Kidney (tissue), 14 donors: Measurements from ENCODE around the gene GRID1. TPM values are rescaled to one million over a fixed set of nuclear protein-coding genes. Genes with fewer than 3 reads are reported as not detected.

Source experiments
- DNase-seq, 5 donors: peaks; one replicate each; pipeline ENCODE4 v3.0.0-alpha.2; 2013 to 2020
- FAIRE-seq: peaks from 2 replicates; lab custom pipeline; 2012; peaks lifted over from hg19 to GRCh38; lab: Jason Lieb, UNC
- H3K27ac ChIP-seq, 2 donors: one replicate each; pipeline ENCODE4 v1.7.0; 2013; ENCODE audit warnings: low read depth in 2 of 2, low read length in 2 of 2, inconsistent platforms in 1 of 2
- H3K27me3 ChIP-seq: one replicate; pipeline ENCODE4 v1.7.1; 2013; ENCODE audit warnings: low read length, inconsistent platforms; ENCODE audit not compliant: control insufficient read depth, insufficient read depth
- H3K36me3 ChIP-seq, 3 donors: one replicate each; pipeline versions ENCODE4 v1.7.0 to v1.7.1; 2013; ENCODE audit warnings: low read length in 3 of 3, control low read depth in 1 of 3, inconsistent platforms in 1 of 3; ENCODE audit not compliant: insufficient read depth in 3 of 3, control insufficient read depth in 2 of 3
- H3K4me1 ChIP-seq, 3 donors: one replicate each; pipeline versions ENCODE4 v1.7.0 to v1.7.1; 2013; ENCODE audit warnings: low read length in 3 of 3, inconsistent platforms in 1 of 3, low read depth in 1 of 3; ENCODE audit not compliant: control insufficient read depth in 2 of 3, insufficient read depth in 2 of 3
- H3K4me3 ChIP-seq, 3 donors: one replicate each; pipeline versions ENCODE4 v1.7.0 to v1.8.1; 2013; ENCODE audit warnings: low read length in 3 of 3, control low read depth in 1 of 3, inconsistent platforms in 1 of 3
- H3K9ac ChIP-seq, 3 donors: one replicate each; pipeline versions ENCODE4 v1.7.0 to v1.7.1; 2013; ENCODE audit warnings: low read length in 3 of 3, control low read depth in 1 of 3, inconsistent platforms in 1 of 3
- H3K9me3 ChIP-seq, 3 donors: one replicate each; pipeline versions ENCODE4 v1.7.0 to v1.7.1; 2013; ENCODE audit warnings: low read length in 3 of 3, control low read depth in 1 of 3, inconsistent platforms in 1 of 3; ENCODE audit not compliant: control insufficient read depth in 2 of 3, insufficient read depth in 1 of 3
- intact Hi-C: fragments of 100-400 bp; cut with DNase I; formaldehyde crosslinking; loops from one replicate; pipeline ENCODE4 v1.11.1; 2022
- polyA plus RNA-seq: library from polyadenylated mRNA; stranded (reverse); fragments of 350-450 nt; fragmentation: Illumina TruSeq; extraction: RNeasy Lipid Tissue Mini Kit (QIAGEN cat#74804); gene quantifications from one replicate; pipeline ENCODE4 v1.2.3, GENCODE V29; 2014; ENCODE audit warnings: low read depth, low replicate concordance; ENCODE audit not compliant: insufficient read depth
- total RNA-seq: library from RNA; stranded (reverse); fragmentation: NEBNext Ultra II Directional; extraction: Animal tissue kit (Norgen Biotek cat#: 25700); gene quantifications from one replicate; pipeline ENCODE4 v1.2.1, GENCODE V29; 2021
- TF ChIP-seq, protein P1 (sequence below): IDR thresholded peaks from 3 replicates; pipeline ENCODE4 v1.5.1; 2012; ENCODE audit warnings: mild to moderate bottlenecking, moderate library complexity, borderline replicate concordance; ENCODE audit not compliant: insufficient read depth; ENCODE audit errors: extremely low read depth
- donor health status: control.
- donor health status: control.
- donor health status: control.
- donor health status: control.
- donor health status: control.
- donor health status: DM: yes; HTN: yes; CAD: no.
- donor health status: Normal renal cell carcinoma (clear cell type).

GRID1 gene
- total and polyA plus RNA-seq, 2 donors from 2014 or later: 0.37 to 1.4 TPM

GRCh38 chr10:86047588-86047987 is 319.0 kb downstream of the GRID1 start:
- Histone ChIP-seq H3K27ac (no peak overlapping the region), H3K4me3 (no peak overlapping the region), H3K9me3 (peaks cover 0 to 4% (median 0%) of the 10 kb centered on the region in 3 donors), H3K4me1 (no peaks in the 10 kb centered on the region), H3K9ac (no peak overlapping the region), H3K27me3 (no peaks in the 10 kb centered on the region), H3K36me3 (no peaks in the 10 kb centered on the region)
- intact Hi-C loops: no loop called here
- TF ChIP-seq, protein P1, sequence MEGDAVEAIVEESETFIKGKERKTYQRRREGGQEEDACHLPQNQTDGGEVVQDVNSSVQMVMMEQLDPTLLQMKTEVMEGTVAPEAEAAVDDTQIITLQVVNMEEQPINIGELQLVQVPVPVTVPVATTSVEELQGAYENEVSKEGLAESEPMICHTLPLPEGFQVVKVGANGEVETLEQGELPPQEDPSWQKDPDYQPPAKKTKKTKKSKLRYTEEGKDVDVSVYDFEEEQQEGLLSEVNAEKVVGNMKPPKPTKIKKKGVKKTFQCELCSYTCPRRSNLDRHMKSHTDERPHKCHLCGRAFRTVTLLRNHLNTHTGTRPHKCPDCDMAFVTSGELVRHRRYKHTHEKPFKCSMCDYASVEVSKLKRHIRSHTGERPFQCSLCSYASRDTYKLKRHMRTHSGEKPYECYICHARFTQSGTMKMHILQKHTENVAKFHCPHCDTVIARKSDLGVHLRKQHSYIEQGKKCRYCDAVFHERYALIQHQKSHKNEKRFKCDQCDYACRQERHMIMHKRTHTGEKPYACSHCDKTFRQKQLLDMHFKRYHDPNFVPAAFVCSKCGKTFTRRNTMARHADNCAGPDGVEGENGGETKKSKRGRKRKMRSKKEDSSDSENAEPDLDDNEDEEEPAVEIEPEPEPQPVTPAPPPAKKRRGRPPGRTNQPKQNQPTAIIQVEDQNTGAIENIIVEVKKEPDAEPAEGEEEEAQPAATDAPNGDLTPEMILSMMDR: no peak
- FAIRE-seq: no peak
- DNase-seq: no peak

DNA sequence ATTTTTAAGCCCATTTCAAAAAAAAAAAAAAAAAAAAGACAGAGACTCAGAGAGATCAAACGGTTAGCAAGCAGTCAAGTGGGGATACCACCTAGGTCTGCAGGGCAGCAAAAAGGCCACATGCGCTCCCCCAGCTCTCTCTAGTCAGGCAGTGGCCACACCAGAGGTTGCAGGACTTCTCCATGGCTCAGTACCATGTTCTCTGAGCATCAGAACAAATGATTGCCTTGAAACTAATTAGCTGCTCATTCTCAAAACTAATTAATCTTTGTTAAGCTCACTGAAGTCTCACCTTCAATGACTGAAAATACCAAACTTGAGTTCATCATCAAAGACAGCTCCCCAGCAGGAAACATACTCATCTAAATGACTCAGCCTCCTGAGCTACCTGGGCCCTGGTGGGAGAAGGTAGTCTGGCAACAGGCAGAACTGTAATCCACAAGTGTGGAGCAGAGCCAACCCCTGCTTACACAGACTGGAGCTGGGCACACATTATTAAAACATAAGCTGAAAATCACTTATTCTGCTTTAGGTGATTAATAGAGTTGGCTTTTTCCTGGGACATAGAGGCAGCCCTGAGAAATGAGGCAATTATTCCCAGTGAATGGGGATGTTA is 319.6 kb downstream of the GRID1 start:
- no peaks in the 10 kb centered on the region for H3K4me1 ChIP-seq
- no peak for FAIRE-seq
- intact Hi-C loops: no loop called here
- no peak for DNase-seq
- TF ChIP-seq, protein P1: no peak
- H3K9ac ChIP-seq: no peak overlapping the region
- no peak overlapping the region for H3K27ac ChIP-seq
- no peak overlapping the region for H3K4me3 ChIP-seq
- H3K36me3 ChIP-seq: no peaks in the 10 kb centered on the region
- H3K9me3 ChIP-seq: peaks cover 0 to 4% (median 0%) of the 10 kb centered on the region in 3 donors
- H3K27me3 ChIP-seq: no peaks in the 10 kb centered on the region

DNA sequence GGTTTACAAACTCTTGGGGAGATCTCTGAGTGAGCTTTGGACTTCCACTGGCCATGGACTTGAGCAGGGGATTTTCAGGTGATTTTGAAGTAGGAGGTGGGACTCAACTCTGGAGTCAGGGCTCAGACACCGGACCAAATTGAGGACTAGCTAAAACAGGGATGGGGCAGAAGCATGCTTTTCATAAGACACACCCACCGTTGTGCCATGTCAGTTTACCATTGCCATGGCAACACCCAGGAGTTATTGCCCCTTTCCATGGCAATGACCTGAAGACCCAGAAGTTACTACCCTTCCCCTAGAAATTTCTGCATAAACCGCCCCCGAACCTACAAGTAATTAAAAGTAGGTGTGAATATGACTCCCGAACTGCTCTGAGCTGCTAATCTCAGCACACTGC is 320.7 kb downstream of the GRID1 start:
- no peaks in the 10 kb centered on the region for H3K27me3 ChIP-seq
- peaks cover 0 to 4% (median 0%) of the 10 kb centered on the region in 3 donors for H3K9me3 ChIP-seq
- H3K4me1 ChIP-seq: no peaks in the 10 kb centered on the region
- H3K27ac ChIP-seq: no peak overlapping the region
- FAIRE-seq: no peak
- TF ChIP-seq, protein P1: no peak
- no peak overlapping the region for H3K9ac ChIP-seq
- H3K36me3 ChIP-seq: no peaks in the 10 kb centered on the region
- intact Hi-C loops: no loop called here
- DNase-seq: no peak
- no peak overlapping the region for H3K4me3 ChIP-seq

DNA sequence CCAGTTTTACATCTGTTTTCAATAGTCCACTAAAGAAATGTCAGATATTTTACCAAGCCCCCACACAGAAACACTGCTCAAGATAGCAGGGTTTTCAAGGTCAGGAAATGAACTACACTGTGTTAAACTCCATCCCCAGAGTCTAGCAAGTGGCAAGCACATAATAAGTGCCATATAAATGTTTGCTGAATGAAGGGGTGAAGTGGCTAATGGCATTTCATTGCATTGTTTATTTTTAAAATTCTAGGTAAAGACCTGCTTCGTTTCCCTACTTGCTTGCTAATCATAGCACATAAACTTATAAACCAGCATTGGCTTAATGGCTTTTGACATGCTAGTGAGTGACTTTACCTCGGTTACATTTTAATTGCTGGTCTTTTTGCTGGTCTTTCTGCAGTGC is 322.6 kb downstream of the GRID1 start:
- FAIRE-seq (no peak), DNase-seq (no peak)
- H3K4me1 ChIP-seq: no peaks in the 10 kb centered on the region
- no peak overlapping the region for H3K4me3 ChIP-seq
- H3K9ac ChIP-seq: no peak overlapping the region
- intact Hi-C loops: no loop called here
- H3K27me3 ChIP-seq: no peaks in the 10 kb centered on the region
- H3K9me3 ChIP-seq: no peaks in the 10 kb centered on the region
- TF ChIP-seq, protein P1: no peak
- no peaks in the 10 kb centered on the region for H3K36me3 ChIP-seq
- H3K27ac ChIP-seq: no peak overlapping the region
